GM18520 (cell line): Measurements from ENCODE around the gene EIF4G3.
"Not testable (repeated sequence)": the region's sequence is repeated elsewhere in the genome, so short reads cannot be mapped to it uniquely, and the experiment has no call there.

Experiments
- ATAC-seq: cut with Tn5 transposase; IDR thresholded peaks from one replicate; pipeline ENCODE4 v1.9.1; 2021; ENCODE audit not compliant: unreplicated experiment

The EIF4G3 gene

GRCh38 chr1:21114431-21114830 is 62.3 kb downstream of the EIF4G3 start:
- ATAC-seq, result no peak

- ATAC-seq, result no peak
Measured at GRCh38 chr1:21110163-21110562, 66.5 kb downstream of the EIF4G3 start.

DNA sequence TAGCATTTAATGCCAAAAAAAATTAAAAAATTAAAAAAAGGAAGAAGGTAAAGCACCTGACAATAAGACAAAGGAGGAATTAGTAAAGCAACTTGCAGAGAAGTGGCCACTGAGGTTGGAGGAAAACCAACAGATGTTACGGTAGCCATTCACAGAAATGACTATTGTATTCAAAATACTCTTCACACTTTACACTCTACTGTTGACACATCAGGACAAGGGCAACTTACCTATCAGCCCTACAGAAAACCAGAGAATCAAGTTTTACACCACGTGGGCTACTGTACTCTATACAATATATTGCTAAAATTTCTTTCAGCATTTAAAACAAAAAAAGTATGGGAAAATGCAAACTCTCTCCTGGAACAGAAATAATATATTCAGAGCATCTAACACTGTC is 70.0 kb downstream of the EIF4G3 start:
- ATAC-seq, result no peak

- ATAC-seq, result no peak
Measured at GRCh38 chr1:21106238-21106637, 70.5 kb downstream of the EIF4G3 start.

DNA sequence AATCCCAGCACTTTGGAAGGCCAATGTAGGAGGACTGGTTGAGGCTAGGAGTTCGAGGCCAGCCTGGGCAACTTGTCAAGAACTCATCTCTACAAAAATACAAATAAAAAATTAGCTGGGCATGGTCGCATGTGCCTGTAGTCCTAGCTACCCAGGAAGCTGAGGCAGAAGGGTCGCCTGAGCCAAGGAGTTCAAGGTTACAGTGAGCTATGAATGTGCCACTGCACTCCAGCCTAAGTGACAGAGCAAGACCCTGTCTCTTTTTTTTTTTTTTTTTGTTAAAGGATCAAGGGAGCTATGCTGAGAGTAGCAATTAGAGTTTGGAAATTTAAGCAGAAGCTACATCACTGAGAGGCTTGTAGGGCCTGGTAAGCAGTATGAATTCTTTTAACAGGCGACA is 70.9 kb downstream of the EIF4G3 start:
- ATAC-seq, result no peak

GRCh38 chr1:21104683-21105082 is 72.0 kb downstream of the EIF4G3 start:
- no peak for ATAC-seq

DNA sequence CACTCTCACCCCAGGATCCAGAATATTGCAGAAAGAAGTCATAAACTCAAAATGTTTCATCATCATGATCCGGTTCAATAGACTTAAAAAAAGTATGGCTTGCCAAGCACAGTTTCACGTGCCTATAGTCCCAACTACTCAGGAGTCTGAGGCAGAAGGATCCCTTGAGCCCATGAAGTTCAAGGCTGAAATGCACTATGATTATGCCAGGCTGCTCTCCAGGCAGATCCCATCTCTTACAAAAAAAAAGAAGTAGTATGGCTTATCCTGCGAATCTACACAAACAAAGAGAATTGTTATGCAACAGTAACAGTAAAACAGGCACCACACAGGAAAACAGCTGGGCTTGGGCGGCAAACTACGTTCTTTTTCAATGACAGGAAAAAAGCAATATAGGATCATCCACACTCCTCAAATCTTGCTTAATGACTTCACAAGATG is 76.2 kb downstream of the EIF4G3 start:
- no peak for ATAC-seq

DNA sequence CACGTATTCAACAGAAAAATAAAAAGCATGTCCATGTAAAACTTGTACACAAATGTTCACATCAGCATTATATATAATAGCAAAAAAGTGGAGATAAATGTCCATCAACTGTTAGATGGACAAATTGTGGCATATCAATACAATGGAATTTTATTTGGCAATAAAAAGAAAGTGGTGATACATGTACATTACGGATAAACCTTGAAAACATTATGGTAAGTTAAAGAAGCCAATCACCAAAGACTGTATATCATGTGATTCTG is 76.9 kb downstream of the EIF4G3 start:
- no peak for ATAC-seq

GRCh38 chr1:21099034-21099868 is 77.4 kb downstream of the EIF4G3 start:
- ATAC-seq, result no peak

- no peak for ATAC-seq
Measured at GRCh38 chr1:21098186-21098915, 78.3 kb downstream of the EIF4G3 start.

DNA sequence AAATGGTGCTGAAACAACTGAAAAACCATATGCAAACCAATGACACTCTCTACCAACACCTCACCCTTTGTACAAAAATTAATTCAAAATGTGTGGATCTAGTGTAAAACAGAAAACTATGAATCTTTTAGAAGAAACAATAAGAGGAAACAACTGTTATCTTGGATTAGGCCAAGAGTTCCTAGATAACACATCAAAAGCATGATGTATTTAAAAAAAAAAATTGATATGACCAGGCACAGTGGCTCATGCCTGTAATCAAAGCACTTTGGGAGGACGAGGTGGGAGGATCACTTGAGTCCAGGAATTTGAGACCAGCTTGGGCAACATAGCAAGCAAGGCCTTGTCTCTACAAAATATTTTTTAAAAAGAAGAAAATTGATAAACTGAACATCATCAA is 79.0 kb downstream of the EIF4G3 start:
- no peak for ATAC-seq

DNA sequence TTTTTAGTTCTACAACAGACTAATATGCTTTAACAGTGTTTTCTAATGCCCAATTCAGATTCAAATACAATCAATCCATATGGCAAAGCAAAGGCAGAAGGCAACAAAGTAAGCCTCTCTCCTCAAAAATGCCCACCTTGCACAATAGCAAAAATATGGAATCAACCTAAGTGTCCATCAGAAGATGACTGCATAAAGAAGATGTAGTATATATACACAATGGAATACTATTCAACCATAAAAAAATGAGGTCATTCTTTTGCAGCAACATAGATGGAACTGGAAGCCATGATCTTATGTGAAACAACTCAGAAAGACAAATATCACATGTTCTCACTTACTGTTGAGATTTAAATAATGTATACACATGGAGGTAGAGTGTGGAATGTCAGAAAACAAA is 80.7 kb downstream of the EIF4G3 start:
- no peak for ATAC-seq

DNA sequence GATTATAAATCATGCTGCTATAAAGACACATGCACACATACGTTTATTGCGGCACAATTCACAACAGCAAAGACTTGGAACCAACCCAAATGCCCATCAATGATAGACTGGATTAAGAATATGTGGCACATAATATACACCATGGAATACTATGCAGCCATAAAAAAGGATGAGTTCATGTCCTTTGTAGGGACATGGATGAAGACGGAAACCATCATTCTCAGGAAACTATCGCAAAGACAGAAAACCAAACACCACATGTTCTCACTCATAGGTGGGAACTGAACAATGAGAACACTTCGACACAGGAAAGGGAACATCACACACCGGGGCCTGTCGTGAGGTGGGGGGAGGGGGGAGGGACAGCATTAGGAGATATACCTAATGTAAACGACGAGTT is 82.4 kb downstream of the EIF4G3 start:
- ATAC-seq, result not testable (repeated sequence)

- not testable (repeated sequence) for ATAC-seq
Measured at GRCh38 chr1:21093271-21093958, 83.3 kb downstream of the EIF4G3 start.

DNA sequence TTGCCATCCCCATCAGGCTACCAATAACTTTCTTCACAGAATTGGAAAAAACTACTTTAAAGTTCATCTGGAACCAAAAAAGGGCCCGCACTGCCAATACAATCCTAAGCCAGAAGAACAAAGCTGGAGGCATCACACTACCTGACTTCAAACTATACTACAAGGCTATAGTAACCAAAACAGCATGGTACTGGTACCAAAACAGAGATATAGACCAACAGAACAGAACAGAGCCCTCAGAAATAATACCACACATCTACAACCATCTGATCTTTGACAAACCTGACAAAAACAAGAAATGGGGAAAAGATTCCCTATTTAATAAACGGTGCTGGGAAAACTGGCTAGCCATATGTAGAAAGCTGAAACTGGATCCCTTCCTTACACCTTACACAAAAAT is 84.2 kb downstream of the EIF4G3 start:
- ATAC-seq, result not testable (repeated sequence)

- not testable (repeated sequence) for ATAC-seq
Measured at GRCh38 chr1:21091053-21091690, 85.5 kb downstream of the EIF4G3 start.

GRCh38 chr1:21090463-21090862 is 86.2 kb downstream of the EIF4G3 start:
- no peak for ATAC-seq

DNA sequence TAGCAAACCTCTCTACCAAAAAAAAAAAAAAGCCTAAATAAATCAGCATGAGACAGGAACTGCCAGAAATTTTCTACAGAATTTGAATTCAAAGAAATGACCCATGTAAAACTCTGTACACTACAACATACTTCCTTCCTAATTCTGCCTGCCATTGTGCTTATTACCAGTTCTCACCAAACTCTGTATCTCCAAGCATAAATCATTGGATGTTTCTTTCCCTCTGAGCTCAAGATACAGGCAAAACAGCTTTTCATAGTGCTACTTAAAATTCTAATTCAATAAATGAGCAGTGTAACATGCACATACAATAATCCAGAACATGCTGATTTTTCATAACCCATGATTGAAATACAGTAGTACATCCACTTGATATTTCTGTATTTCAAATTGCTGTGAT is 87.0 kb downstream of the EIF4G3 start:
- no peak for ATAC-seq

- no peak for ATAC-seq
Measured at GRCh38 chr1:21089299-21089698, 87.4 kb downstream of the EIF4G3 start.

DNA sequence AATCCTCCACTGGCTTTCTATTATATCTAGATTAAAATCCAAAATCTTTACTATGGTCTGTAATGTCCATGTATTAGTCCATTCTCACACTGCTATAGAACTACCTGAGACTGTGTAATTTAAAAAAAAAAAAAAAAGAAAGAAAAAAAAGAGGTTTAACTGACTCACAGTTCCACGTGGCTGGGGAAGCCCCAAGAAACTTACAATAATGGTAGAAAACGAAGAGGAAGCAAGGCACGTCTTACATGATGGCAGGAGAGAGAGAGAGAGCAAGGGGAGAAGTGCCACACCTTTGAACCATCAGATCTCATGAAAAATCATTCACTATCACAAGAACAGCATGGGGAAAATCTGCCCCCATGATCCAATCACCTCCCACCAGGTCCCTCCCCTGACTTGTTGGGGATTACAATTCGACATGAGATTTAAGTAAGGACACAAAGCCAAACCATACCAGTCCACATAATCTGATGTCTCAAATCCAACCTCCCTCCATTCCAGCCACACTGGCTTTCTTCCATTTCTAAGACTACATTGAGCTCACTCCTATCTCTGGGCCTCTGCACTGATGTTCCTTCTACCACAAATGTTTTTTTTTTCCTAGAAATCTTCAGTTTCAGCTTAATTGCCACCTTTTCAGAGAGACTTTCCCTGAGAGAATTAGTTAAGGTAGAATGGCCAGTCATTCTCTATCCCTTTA is 92.4 kb downstream of the EIF4G3 start:
- no peak for ATAC-seq

DNA sequence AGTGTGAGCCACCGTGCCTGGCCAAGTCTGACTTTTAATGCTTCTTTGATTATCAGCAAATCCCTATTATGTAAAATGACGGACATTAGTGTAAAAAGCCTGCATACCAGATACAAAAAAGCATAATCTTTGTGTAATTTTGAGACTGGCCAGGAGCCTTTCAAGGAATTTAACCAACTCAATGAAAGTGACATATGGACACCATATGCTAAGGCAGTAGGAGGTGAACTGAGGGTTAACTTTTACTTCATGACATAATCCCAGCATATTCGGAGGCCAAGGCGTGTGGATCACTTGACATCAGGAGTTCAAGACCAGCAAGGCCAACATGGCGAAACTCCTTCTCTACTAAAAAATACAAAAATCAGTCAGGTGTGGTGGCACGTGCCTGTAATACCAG is 94.6 kb downstream of the EIF4G3 start:
- no peak for ATAC-seq
